NCI-H2196 (cell line): ENCODE measurements around the gene PBXIP1.
"Not testable (repeated sequence)": the region's sequence is repeated elsewhere in the genome, so short reads cannot be mapped to it uniquely, and the experiment has no call there.

Experiments used
- DNase-seq: peaks from one replicate; lab custom pipeline; 2025; ENCODE audit not compliant: unreplicated experiment; lab: John Stamatoyannopoulos, UW

The PBXIP1 gene

GRCh38 chr1:154938604-154939399 is 17.1 kb downstream of the PBXIP1 start:
- DNase-seq, result no peak

GRCh38 chr1:154937988-154938386 is 17.9 kb downstream of the PBXIP1 start:
- no peak for DNase-seq

- peak; percentile 92 for DNase-seq
Observed at GRCh38 chr1:154937085-154937987, 18.6 kb downstream of the PBXIP1 start.

GRCh38 chr1:154936555-154937084 is 19.3 kb downstream of the PBXIP1 start, which contains the start of gene PMVK:
Gene PMVK (minus strand): TSS chr1:154936719. CDS start chr1:154936685, 34 bp downstream.
- DNase-seq, result peak; percentile 96

GRCh38 chr1:154935749-154936554 is 19.9 kb downstream of the PBXIP1 start:
- DNase-seq, result no peak

GRCh38 chr1:154934358-154934948 is 21.4 kb downstream of the PBXIP1 start:
- DNase-seq, result no peak

- DNase-seq, result no peak
Observed at GRCh38 chr1:154931940-154932487, 23.9 kb downstream of the PBXIP1 start.

GRCh38 chr1:154926201-154926600 is 29.7 kb downstream of the PBXIP1 start:
- DNase-seq, result no peak

GRCh38 chr1:154925335-154926170 is 30.3 kb downstream of the PBXIP1 start:
- no peak for DNase-seq

GRCh38 chr1:154923695-154924094 is 32.2 kb downstream of the PBXIP1 start:
- DNase-seq, result no peak

- DNase-seq, result no peak
Observed at GRCh38 chr1:154913273-154913672, 42.6 kb downstream of the PBXIP1 start.

GRCh38 chr1:154912755-154913154 is 43.1 kb downstream of the PBXIP1 start:
- no peak for DNase-seq

GRCh38 chr1:154911691-154912550 is 44.0 kb downstream of the PBXIP1 start:
- no peak for DNase-seq

GRCh38 chr1:154910851-154911250 is 45.0 kb downstream of the PBXIP1 start:
- no peak for DNase-seq

- DNase-seq, result no peak
Observed at GRCh38 chr1:154908937-154909336, 47.0 kb downstream of the PBXIP1 start.

GRCh38 chr1:154908129-154908528 is 47.8 kb downstream of the PBXIP1 start:
- not testable (repeated sequence) for DNase-seq

- no peak for DNase-seq
Observed at GRCh38 chr1:154906621-154907081, 49.2 kb downstream of the PBXIP1 start.

- DNase-seq, result no peak
Observed at GRCh38 chr1:154902938-154903566, 52.8 kb downstream of the PBXIP1 start.
